ENCODE measurements around the gene ZCCHC13. TPM values are rescaled to one million over a fixed set of nuclear protein-coding genes. Genes with fewer than 3 reads are reported as not detected.

ZCCHC13 gene
- total and polyA plus RNA-seq, 2 of the 8 experiments (the other 6 are each of a cell fraction or from before 2014, with no cell fraction given): not detected

GRCh38 chrX:74353984-74354383 is 50.0 kb downstream of the ZCCHC13 start (continued):
- TF ChIP-seq JUND (IDR thresholded peaks at IDR 0.05; ENCODE audit: low read length): no peak

MicroRNA genes within 50 kb of the gene (microRNA counts, 767-probe panel; counts per million panel counts)
- microRNA hsa-miR-374a-5p (6,015 counts per million, percentile 96 among the panel's probes with 10 or more counts), microRNA hsa-miR-545-3p (879 counts per million, percentile 95 among the panel's probes with 10 or more counts)

Small RNA genes within 50 kb of the gene (microRNA-seq; reads per million reads assigned to microRNA genes)
- gene MIR374A (ENCODE audit: borderline microRNAs expressed in 2 of 2, borderline number of aligned reads in 2 of 2, borderline replicate concordance in 1 of 2): 61.7 to 104 reads per million in 2 experiments
- 0.46 to 1.2 reads per million in 2 experiments for gene MIR545 (ENCODE audit: borderline microRNAs expressed in 2 of 2, borderline number of aligned reads in 2 of 2, borderline replicate concordance in 1 of 2)

Small RNA genes within 50 kb of the gene (small RNA-seq; reads per million reads assigned to genes)
- gene AC004386.2 (ENCODE audit: insufficient read depth): not detected
- 926 reads per million, percentile 99 among the genes with 10 or more reads in this experiment for gene MIR374A (ENCODE audit: insufficient read depth)
- gene MIR545 (ENCODE audit: insufficient read depth): 6.7 reads per million, percentile 72 among the genes with 10 or more reads in this experiment
- not detected for gene RF02119 (ENCODE audit: insufficient read depth)
- gene RF02120 (ENCODE audit: insufficient read depth): not detected
- gene RF02121 (ENCODE audit: insufficient read depth): not detected
- not detected for gene RF02122 (ENCODE audit: insufficient read depth)
- gene RF02123 (ENCODE audit: insufficient read depth): not detected

Other genes starting within 250 kb of the ZCCHC13 start
- gene SLC16A2, start 117.3 kb downstream of the ZCCHC13 start, total RNA-seq (2021; fragmentation: NEBNext Ultra II Directional; extraction: Animal tissue kit (Norgen Biotek cat#: 25700)): 23.6 and 24.4 TPM in 2 replicates
- gene SLC16A2, start 117.3 kb downstream of the ZCCHC13 start, polyA plus RNA-seq (2011; rRNA removed): 28.3 and 32.2 TPM in 2 replicates